Smooth muscle cell (in vitro differentiated cells): ENCODE results near the gene FGL2. TPM values are rescaled to one million over a fixed set of nuclear protein-coding genes. Genes with fewer than 3 reads are reported as not detected.

Source experiments
- DNase-seq: peaks from one replicate; lab custom pipeline; 2025; ENCODE audit not compliant: unreplicated experiment; lab: John Stamatoyannopoulos, UW
- H2AFZ ChIP-seq: fragments of 200-600 bp; sonication (generic); 2 replicates; pipeline ENCODE4 v1.6.0; 2016; ENCODE audit warnings: antibody characterized with exemption, low read depth, mild to moderate bottlenecking
- H3F3A ChIP-seq: fragments of 200-600 bp; sonication (generic); 2 replicates; pipeline ENCODE4 v1.6.0; 2017; ENCODE audit warnings: antibody characterized with exemption, low read depth
- H3K27ac ChIP-seq: fragments of 200-600 bp; sonication (generic); 2 replicates; pipeline ENCODE4 v1.5.1; 2016; ENCODE audit warnings: low read depth, mild to moderate bottlenecking
- H3K27me3 ChIP-seq: fragments of 200-600 bp; sonication (generic); 2 replicates; pipeline ENCODE4 v1.6.1; 2016; ENCODE audit warnings: low read depth, mild to moderate bottlenecking
- H3K36me3 ChIP-seq: fragments of 200-600 bp; sonication (generic); 2 replicates; pipeline ENCODE4 v1.5.1; 2016; ENCODE audit warnings: low read depth
- H3K4me1 ChIP-seq: fragments of 200-600 bp; sonication (generic); 2 replicates; pipeline ENCODE4 v1.5.1; 2016; ENCODE audit warnings: low read depth
- H3K4me2 ChIP-seq: fragments of 200-600 bp; sonication (generic); 2 replicates; pipeline ENCODE4 v1.6.0; 2016; ENCODE audit warnings: mild to moderate bottlenecking
- H3K4me3 ChIP-seq: fragments of 200-600 bp; sonication (generic); 2 replicates; pipeline ENCODE4 v1.5.1; 2016; ENCODE audit warnings: mild to moderate bottlenecking
- H3K79me2 ChIP-seq: fragments of 200-600 bp; sonication (generic); 2 replicates; pipeline ENCODE4 v1.6.0; 2016; ENCODE audit warnings: low read depth, mild to moderate bottlenecking
- H3K9ac ChIP-seq: fragments of 200-600 bp; sonication (generic); 2 replicates; pipeline ENCODE4 v1.6.0; 2016; ENCODE audit warnings: low read depth
- H3K9me3 ChIP-seq: fragments of 200-600 bp; sonication (generic); replicated peaks from 2 replicates; pipeline ENCODE4 v1.5.1; 2016; ENCODE audit warnings: low read depth
- H4K20me1 ChIP-seq: fragments of 200-600 bp; sonication (generic); 2 replicates; pipeline ENCODE4 v1.6.0; 2016; ENCODE audit warnings: low read depth
- CTCF ChIP-seq: fragments of 200-600 bp; sonication (generic); IDR thresholded peaks from 2 replicates; pipeline ENCODE4 v1.5.1; 2017; ENCODE audit warnings: borderline replicate concordance, mild to moderate bottlenecking, antibody characterized with exemption; ENCODE audit not compliant: insufficient read depth, poor library complexity, severe bottlenecking
- WGBS: methylation state at CpG from one replicate; pipeline ENCODE4 v1.1.7; 2016; ENCODE audit warnings: low lambda C conversion rate; 5-methylcytosine and 5-hydroxymethylcytosine counted together
- polyA plus RNA-seq: library from polyadenylated mRNA; unstranded; fragments of >200 nt; fragmentation: Nextera tagmentation; extraction: Ambion mirVana; gene quantifications from 2 replicates; pipeline ENCODE4 v1.2.1, GENCODE V29; 2016
- total RNA-seq: library from RNA; depleted of rRNA; stranded (reverse); fragments of >200 nt; gene quantifications from 2 replicates; pipeline ENCODE4 v1.2.3, GENCODE V29; 2014

Gene FGL2
- total and polyA plus RNA-seq, 2 experiments from 2014 or later = 0.40 TPM; not detected in 1

- Histone ChIP-seq H3K4me2 (no peak overlapping the region), H3K9me3 (no peaks in the 10 kb centered on the region), H3F3A (no peaks in the 10 kb centered on the region), H3K9ac (no peak overlapping the region), H3K79me2 (no peaks in the 10 kb centered on the region), H2AFZ (no peak overlapping the region), H3K36me3 (no peaks in the 10 kb centered on the region), H3K4me1 (no peaks in the 10 kb centered on the region), H3K27me3 (no peaks in the 10 kb centered on the region), H4K20me1 (no peaks in the 10 kb centered on the region), H3K27ac (no peak overlapping the region), H3K4me3 (no peak overlapping the region)
- WGBS = 93% methylated on average over 2 of the region's 2 CpGs
- TF ChIP-seq CTCF = no peak
- no peak for DNase-seq
Observed at GRCh38 chr7:77217474-77218185, 18.0 kb upstream of the FGL2 start.

GRCh38 chr7:77216181-77216845 is 16.7 kb upstream of the FGL2 start:
- 92% methylated on average over 3 of the region's 3 CpGs for WGBS
- Histone ChIP-seq H3K9ac (no peak overlapping the region), H4K20me1 (no peaks in the 10 kb centered on the region), H3K36me3 (no peaks in the 10 kb centered on the region), H3F3A (no peaks in the 10 kb centered on the region), H3K79me2 (no peaks in the 10 kb centered on the region), H3K4me2 (no peak overlapping the region), H3K4me1 (no peaks in the 10 kb centered on the region), H3K27me3 (no peaks in the 10 kb centered on the region), H3K9me3 (no peaks in the 10 kb centered on the region), H3K4me3 (no peak overlapping the region), H3K27ac (no peak overlapping the region), H2AFZ (no peak overlapping the region)
- no peak for TF ChIP-seq CTCF
- DNase-seq = no peak

GRCh38 chr7:77209479-77210139 is 10.0 kb upstream of the FGL2 start:
- H2AFZ ChIP-seq = no peak overlapping the region
- H4K20me1 ChIP-seq = no peaks in the 10 kb centered on the region
- H3F3A ChIP-seq = no peaks in the 10 kb centered on the region
- H3K9me3 ChIP-seq = peaks cover 5% of the 10 kb centered on the region
- no peak overlapping the region for H3K4me3 ChIP-seq
- H3K27me3 ChIP-seq = no peaks in the 10 kb centered on the region
- no peaks in the 10 kb centered on the region for H3K4me1 ChIP-seq
- no peak overlapping the region for H3K27ac ChIP-seq
- no peak overlapping the region for H3K4me2 ChIP-seq
- DNase-seq = no peak
- TF ChIP-seq CTCF = no peak
- H3K36me3 ChIP-seq = no peaks in the 10 kb centered on the region
- H3K79me2 ChIP-seq = no peaks in the 10 kb centered on the region
- H3K9ac ChIP-seq = no peak overlapping the region
- 89% methylated on average over 6 of the region's 6 CpGs for WGBS
